DMS153 treated with DMSO at 0.1 percent for 48 hours (cell line): Measurements from ENCODE around the gene CUBN.
"Not testable (repeated sequence)": the region's sequence is repeated elsewhere in the genome, so short reads cannot be mapped to it uniquely, and the experiment has no call there.

Experiments used
- DNase-seq: peaks from one replicate; lab custom pipeline; 2025; ENCODE audit not compliant: unreplicated experiment; lab: John Stamatoyannopoulos, UW

CUBN gene

GRCh38 chr10:17141504-17142229, 12.1 kb upstream of the CUBN start:
- no peak for DNase-seq

GRCh38 chr10:17140386-17140761, 10.8 kb upstream of the CUBN start:
- no peak for DNase-seq

GRCh38 chr10:17138460-17139042, 8.9 kb upstream of the CUBN start:
- DNase-seq, result no peak

DNA sequence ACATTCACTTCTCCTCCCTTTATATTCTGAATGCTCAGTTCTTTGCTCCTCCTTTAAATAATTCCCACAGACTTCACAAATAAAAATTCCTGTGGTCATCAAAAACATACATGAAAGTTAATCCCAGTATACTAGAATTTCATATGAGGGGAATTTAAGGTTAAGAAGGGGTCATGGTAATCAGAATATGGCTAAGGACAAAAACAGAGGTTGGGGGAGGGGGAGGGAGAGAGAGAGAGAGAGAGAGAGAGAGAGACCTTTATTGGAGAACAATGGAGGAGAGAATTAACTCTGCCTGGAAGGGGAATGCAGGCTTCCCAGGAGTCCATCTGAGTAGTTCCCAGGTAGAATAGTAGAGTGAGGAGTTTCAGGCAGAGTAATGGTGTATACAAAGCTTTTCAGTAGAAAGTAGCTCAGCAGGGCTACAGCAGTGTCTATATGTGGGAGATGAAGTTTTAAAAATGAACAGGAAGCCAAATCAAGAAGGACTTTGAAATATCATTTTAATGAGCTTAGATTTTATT, 5.2 kb upstream of the CUBN start:
- no peak for DNase-seq

DNA sequence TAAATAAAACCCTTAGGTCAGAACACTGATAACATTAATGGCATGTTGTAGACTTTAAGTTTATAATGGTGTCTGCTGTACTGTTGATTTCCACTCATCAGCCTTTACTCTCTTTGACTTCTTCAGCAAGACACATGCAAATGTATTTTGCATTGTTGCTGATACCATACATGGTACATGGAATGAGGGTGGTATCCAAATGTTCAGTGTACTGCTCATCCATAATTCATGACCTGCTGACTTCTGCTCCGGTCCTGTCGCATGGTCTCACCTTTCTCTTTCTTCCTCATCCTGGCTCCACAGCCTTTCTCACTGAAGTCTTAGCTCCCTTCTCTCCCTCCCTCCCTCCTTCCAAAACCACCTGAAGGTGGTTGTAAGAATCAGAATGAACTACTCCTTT, 4.7 kb upstream of the CUBN start:
- no peak for DNase-seq

- no peak for DNase-seq
Measured at GRCh38 chr10:17128261-17128660, 1.4 kb downstream of the CUBN start.

- no peak for DNase-seq
Measured at GRCh38 chr10:17126327-17126726, 3.3 kb downstream of the CUBN start.

DNA sequence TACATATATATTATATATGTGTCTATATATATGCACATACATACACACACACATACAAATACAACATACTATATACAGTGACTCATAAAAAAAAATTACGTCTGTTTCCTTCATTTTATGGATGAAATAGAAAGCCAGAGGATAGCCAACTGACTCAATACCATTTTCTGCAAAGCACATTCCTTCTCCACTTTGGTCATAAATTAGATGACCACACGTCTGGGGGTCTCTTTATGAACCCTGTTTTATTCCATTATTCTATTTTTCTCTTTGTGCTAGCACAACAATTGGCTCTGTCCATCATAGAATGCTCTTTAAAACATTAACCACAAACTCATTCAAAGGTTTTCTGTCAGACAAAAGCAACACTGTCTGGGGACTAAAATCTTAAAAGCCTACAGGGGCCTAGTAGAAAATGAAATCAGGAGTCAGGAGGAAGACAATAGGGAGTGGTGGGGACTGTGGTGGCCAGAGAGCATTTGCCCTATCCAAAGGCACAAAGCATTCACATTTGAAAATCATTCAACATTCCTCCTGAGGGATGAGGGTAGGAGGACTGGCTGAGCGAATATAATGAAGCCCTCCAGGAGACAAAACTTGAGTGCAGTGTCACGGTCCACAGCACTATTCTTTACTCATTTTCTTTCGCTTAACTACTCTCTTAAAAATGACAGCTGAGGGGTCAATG, 4.3 kb downstream of the CUBN start:
- no peak for DNase-seq

- no peak for DNase-seq
Measured at GRCh38 chr10:17123961-17124360, 5.7 kb downstream of the CUBN start.

DNA sequence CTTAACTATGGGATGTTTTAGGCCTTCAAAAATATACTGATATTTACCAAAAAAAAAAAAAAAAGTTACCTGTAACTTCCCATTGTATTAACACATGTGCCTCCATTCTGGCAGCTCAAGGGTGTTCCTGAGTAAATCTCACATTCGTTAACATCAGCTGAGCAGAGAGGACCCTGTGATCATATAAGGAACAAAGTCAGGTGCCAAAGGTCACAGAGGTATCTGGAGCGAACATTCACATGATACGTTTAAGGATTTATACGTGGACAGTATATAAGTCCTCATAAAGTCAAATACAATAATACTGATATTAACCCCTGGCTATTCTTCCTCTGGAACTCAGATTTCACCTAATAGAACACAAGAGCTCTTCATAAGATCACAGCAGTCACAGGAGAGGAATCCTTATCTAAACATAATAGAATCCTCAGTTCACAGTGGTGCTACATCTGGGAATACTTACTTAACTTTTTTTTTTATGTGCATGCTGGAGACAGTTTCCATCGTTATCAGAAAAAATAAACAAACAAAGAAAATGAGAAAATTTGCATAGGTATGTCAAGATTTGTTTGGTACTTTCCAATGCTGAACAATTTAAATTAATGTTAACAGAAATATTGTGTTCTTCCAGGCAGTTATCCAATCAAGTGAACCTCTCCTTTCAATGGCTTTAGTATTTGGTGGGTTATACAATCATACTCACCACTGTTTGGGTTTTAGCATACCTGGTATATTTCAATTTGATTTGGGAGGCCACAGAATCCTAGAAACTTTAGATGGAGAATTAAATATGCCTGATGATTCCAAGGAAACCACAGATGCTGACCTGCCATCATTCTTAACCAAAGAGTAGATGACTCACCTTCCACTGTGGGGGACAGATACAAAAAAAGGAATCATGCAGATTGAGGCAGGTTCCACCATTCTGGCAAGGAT, 6.6 kb downstream of the CUBN start:
- DNase-seq, result no peak

DNA sequence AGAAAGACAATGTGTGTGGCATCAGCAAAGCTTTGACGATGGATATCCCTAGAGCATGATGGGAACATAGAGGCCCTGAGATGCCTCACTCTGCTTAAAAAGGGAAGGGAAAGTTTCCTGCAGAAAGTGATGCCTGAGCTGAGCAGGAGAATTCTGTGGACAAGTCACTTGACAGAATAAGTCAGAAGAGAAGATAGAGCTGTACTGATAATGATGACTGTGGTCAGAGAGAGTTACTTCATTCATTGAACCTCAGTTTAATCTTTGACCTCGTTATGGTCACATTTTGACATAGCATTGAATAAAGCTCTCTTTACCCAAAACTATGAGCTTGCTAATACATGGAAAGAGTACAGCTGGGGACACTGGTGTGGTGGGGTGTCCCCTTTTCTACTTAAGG, 7.6 kb downstream of the CUBN start:
- no peak for DNase-seq

DNA sequence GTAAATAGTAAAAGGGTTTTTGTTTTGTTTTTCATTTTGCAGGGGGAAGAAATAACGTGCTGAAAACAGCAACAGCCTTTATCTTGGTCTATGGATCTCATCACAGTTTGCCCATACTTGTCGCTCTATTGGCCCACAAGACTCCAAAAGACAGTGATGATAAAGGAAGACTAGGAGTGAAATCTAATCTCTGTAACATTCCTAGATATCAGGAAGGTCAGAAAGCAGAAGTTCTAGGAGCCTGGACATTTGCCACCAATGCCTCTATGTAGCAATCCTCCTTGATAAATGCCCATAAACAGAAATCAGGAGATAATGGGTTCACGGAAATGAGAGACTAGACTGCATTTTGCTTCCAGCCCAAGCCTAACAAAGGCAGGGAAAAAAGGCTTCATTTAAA, 8.9 kb downstream of the CUBN start:
- no peak for DNase-seq

DNA sequence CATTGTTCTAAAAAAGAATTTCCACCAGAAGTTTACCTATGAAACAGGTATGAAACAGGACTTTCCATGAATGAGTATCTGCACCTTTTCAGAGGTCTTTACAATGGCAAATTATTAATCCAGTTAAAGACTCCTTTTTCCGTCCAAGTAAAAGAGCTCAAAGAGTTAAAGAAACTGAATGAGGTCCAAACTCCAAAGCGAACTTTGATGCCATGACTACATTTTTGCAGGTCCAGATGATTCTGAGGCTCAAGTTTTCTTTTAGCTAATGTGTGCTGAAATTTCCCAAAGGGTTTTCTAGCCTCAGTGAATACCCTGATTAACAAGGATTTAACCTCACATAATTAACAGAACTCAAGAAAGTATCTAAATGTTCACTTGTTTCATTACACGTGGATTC, 9.8 kb downstream of the CUBN start:
- DNase-seq, result no peak

GRCh38 chr10:17116193-17116592, 13.4 kb downstream of the CUBN start:
- DNase-seq, result no peak

GRCh38 chr10:17115683-17116082, 13.9 kb downstream of the CUBN start:
- DNase-seq, result no peak

DNA sequence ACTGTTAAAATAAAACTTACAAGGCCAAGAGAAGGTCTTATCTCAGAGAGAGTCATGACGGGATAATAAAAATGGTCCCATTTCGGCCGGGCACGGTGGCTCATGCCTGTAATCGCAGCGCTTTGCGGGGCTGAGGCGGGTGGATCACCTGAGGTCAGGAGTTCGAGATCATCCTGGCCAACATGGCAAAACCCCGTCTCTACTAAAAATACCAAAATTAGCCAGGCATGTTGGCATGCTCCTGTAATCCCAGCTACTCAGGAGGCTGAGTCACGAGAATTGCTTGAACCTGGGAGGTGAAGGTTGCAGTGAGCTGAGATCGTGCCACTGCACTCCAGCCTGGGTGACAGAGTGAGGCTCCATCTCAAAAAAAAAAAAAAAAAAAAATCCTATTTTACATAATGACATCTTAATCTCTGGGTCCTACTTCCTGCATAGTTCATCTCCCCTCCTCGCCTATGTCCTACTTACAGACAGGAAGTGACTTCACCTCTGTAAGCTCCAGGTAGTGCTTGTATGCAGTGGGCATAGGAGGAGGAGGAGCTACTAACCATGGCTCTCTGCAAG, 14.7 kb downstream of the CUBN start:
- not testable (repeated sequence) for DNase-seq

DNA sequence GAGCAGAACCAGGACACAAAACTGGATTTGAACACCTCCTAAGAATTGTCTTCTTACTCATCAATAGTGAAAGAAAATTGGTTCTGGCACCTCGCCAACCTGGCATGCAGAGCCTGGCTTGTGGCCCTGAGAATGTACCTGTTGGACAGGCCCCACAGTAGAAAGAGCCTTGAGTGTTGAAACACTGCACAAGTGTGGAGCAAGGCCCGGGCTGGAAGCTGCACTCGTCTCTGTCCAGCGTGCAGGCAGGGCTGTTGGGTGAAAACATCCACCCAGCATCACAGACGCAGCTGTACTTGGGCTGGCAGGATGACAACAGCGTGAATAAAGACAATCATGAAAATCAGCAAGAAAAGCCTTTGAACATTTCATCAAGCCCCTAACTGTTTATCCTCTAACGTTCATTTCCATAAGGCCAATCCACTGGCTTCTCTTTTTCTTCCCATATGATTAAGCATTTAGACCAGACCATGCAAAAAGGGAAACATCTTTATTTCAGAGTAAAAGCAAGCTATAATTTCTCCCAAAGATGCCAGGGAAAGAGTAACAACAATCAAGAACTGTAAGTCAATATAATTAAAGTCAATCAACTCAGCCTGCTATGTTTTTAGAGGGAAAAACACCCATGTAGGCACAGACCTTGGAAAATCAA, 15.6 kb downstream of the CUBN start:
- DNase-seq, result no peak

DNA sequence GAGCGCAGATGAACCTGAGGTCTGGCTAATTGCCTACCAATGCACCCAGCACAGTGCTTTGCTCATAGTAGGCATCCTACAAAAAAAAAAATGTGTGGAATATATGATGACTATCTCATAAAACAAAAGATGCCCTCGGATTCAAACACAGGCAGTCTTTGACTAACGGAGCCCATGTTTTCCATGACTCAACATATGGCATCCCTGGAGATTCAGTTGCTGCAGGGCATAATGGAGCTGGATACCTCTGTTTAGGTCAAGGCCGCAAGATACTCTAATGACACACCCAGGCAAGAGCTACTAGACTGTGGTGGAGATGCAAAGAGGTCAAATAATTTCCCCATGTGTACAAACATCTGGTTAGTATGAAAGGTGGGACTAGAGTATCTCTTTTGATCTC, 16.3 kb downstream of the CUBN start:
- DNase-seq, result no peak

GRCh38 chr10:17112566-17112965, 17.0 kb downstream of the CUBN start:
- no peak for DNase-seq

DNA sequence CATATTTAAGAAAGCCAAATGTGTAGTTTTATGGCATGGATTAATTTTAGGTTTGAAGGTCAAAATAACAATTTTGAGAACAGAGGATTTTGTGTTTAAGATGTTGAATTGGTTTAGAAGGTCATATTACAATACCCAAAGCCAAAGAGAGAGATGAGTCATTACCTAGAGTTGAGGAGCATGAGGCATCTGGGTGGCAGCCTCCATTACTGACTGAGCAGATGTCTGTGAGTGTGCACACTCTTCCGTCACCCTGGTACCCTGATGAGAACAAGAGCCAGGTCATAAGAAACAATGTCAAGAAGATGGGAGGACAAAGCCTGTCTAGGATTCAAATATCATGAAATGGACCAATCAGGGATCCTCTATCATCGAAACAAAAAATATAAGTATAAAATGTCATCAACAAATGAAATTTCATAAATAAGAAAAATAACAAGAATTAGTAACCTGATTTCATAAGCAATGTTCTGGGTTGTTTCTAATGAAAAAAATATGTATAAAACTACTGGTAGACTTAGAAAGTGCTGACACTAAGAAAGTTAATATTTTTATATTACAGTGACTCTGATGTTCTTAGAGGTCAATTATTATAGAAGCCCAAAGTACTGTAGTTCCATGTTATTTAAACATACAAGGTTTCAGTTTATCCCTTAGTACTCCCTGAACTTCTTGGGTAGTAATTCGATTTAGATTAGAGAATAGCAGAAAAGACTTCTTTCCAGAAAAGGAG, 20.0 kb downstream of the CUBN start:
- DNase-seq, result no peak
